GM12874 (cell line): Measurements from ENCODE around the gene ANKRD36.
"Not testable (repeated sequence)": the region's sequence is repeated elsewhere in the genome, so short reads cannot be mapped to it uniquely, and the experiment has no call there.

Experiments
- CTCF ChIP-seq: IDR thresholded peaks from 2 replicates; pipeline ENCODE4 v1.5.1; 2011; ENCODE audit warnings: low read depth, mild to moderate bottlenecking, control low read depth, low read length, moderate library complexity; ENCODE audit not compliant: insufficient read depth

Gene ANKRD36

GRCh38 chr2:97113050-97113881, at the start of gene ANKRD36:
Gene ANKRD36, plus strand, starts transcription at chr2:97113153. Its CDS starts 587 bp downstream, at chr2:97113740.
- TF ChIP-seq CTCF: peak; percentile 72

- TF ChIP-seq CTCF: no peak
Observed at GRCh38 chr2:97067279-97068004, 45.5 kb upstream of the ANKRD36 start.

GRCh38 chr2:97068074-97068473, 44.9 kb upstream of the ANKRD36 start:
- no peak for TF ChIP-seq CTCF

- not testable (repeated sequence) for TF ChIP-seq CTCF
Observed at GRCh38 chr2:97094772-97095611, 18.0 kb upstream of the ANKRD36 start, which contains the start of gene FAHD2B. Gene FAHD2B, minus strand, starts transcription at chr2:97094882. Its CDS starts 3,176 bp downstream, at chr2:97091706.

- TF ChIP-seq CTCF: no peak
Observed at GRCh38 chr2:97095661-97096060, 17.3 kb upstream of the ANKRD36 start.

- TF ChIP-seq CTCF: peak; percentile 61
Observed at GRCh38 chr2:97112320-97113049, 468 bp upstream of the ANKRD36 start.

GRCh38 chr2:97210325-97210724, 97.4 kb downstream of the ANKRD36 start:
- TF ChIP-seq CTCF: no peak
